GM19438 (cell line): ENCODE results near the gene SPINK6.

Source experiments
- ATAC-seq: cut with Tn5 transposase; IDR thresholded peaks from one replicate; pipeline ENCODE4 v1.9.1; 2021; ENCODE audit warnings: low read depth; ENCODE audit not compliant: unreplicated experiment

The SPINK6 gene

GRCh38 chr5:148202531-148203203, at the start of gene SPINK6:
Gene SPINK6, plus strand, starts transcription at chr5:148203042. Its CDS starts 55 bp downstream, at chr5:148203097.
- ATAC-seq = no peak

- ATAC-seq = no peak
Measured at GRCh38 chr5:148156609-148157008, 46.2 kb upstream of the SPINK6 start.

- no peak for ATAC-seq
Measured at GRCh38 chr5:148162038-148162437, 40.8 kb upstream of the SPINK6 start.

- ATAC-seq = no peak
Measured at GRCh38 chr5:148163345-148163744, 39.5 kb upstream of the SPINK6 start.

- ATAC-seq = no peak
Measured at GRCh38 chr5:148166550-148167283, 36.1 kb upstream of the SPINK6 start.

GRCh38 chr5:148168246-148168645, 34.6 kb upstream of the SPINK6 start, which contains the start of gene SPINK14:
Gene SPINK14, plus strand, starts transcription at chr5:148168546. Its CDS starts 1,187 bp downstream, at chr5:148169733.
- no peak for ATAC-seq

- no peak for ATAC-seq
Measured at GRCh38 chr5:148172377-148172776, 30.5 kb upstream of the SPINK6 start.

GRCh38 chr5:148176480-148176879, 26.4 kb upstream of the SPINK6 start:
- ATAC-seq = no peak

GRCh38 chr5:148177207-148177606, 25.6 kb upstream of the SPINK6 start:
- no peak for ATAC-seq

GRCh38 chr5:148179234-148179824, 23.5 kb upstream of the SPINK6 start:
- no peak for ATAC-seq

GRCh38 chr5:148186248-148187003, 16.4 kb upstream of the SPINK6 start:
- ATAC-seq = no peak

- ATAC-seq = no peak
Measured at GRCh38 chr5:148191010-148191409, 11.8 kb upstream of the SPINK6 start.

- ATAC-seq = no peak
Measured at GRCh38 chr5:148193202-148193601, 9.6 kb upstream of the SPINK6 start.

GRCh38 chr5:148201151-148201550, 1.7 kb upstream of the SPINK6 start:
- no peak for ATAC-seq

GRCh38 chr5:148205044-148205806, 2.4 kb downstream of the SPINK6 start:
- no peak for ATAC-seq

GRCh38 chr5:148205865-148206264, 3.0 kb downstream of the SPINK6 start:
- no peak for ATAC-seq

- ATAC-seq = no peak
Measured at GRCh38 chr5:148206620-148207019, 3.8 kb downstream of the SPINK6 start.

GRCh38 chr5:148208226-148208625, 5.4 kb downstream of the SPINK6 start:
- no peak for ATAC-seq

GRCh38 chr5:148209151-148209770, 6.4 kb downstream of the SPINK6 start:
- ATAC-seq = no peak
